H1 (cell line): Measurements from ENCODE around the gene SEC24A. TPM values are rescaled to one million over a fixed set of nuclear protein-coding genes. Genes with fewer than 3 reads are reported as not detected.

Source experiments
- ASH2L ChIP-seq: fragments of 200-600, 300-600 bp; sonication (generic); IDR thresholded peaks from one replicate; pipeline ENCODE4 v1.7.1; 2017; ENCODE audit warnings: low read length
- BCL11A ChIP-seq, 2 experiments: IDR thresholded peaks; one replicate each; pipeline ENCODE4 v1.6.1; 2011; ENCODE audit warnings: low read depth in 2 of 2, low read length in 2 of 2, mild to moderate bottlenecking in 2 of 2
- CEBPB ChIP-seq: IDR thresholded peaks from 2 replicates; pipeline ENCODE4 v1.6.1; 2012; ENCODE audit warnings: low read depth, low read length
- CREB1 ChIP-seq: IDR thresholded peaks from 2 replicates; pipeline ENCODE4 v1.6.1; 2012; ENCODE audit warnings: inconsistent platforms
- EP300 ChIP-seq, 2 experiments: IDR thresholded peaks; 1 replicate in 1 of 2; 2 replicates in 1 of 2; pipeline ENCODE4 v1.6.1; 2011 to 2012; ENCODE audit warnings: low read depth in 2 of 2, low read length in 2 of 2, mild to moderate bottlenecking in 2 of 2, borderline replicate concordance in 1 of 2, inconsistent platforms in 1 of 2, moderate library complexity in 1 of 2
- NANOG ChIP-seq: IDR thresholded peaks from 2 replicates; pipeline ENCODE4 v1.6.1; 2011; ENCODE audit warnings: low read length, low read depth, mild to moderate bottlenecking, inconsistent platforms; ENCODE audit not compliant: insufficient read depth, poor library complexity, severe bottlenecking
- PHF8 ChIP-seq: fragments of 200-600 bp; sonication (generic); conservative IDR thresholded peaks from 2 replicates; pipeline ENCODE4 v1.7.1; 2012; ENCODE audit warnings: low read depth, mild to moderate bottlenecking, inconsistent platforms, low read length, moderate library complexity
- POLR2AphosphoS5 ChIP-seq: IDR thresholded peaks from 2 replicates; pipeline ENCODE4 v1.6.1; 2011; ENCODE audit warnings: low read depth, low read length
- RNF2 ChIP-seq: fragments of 200-900, 300-1000 bp; sonication (generic); IDR thresholded peaks from 2 replicates; pipeline ENCODE4 v1.7.1; 2016; ENCODE audit warnings: borderline replicate concordance, low read depth, mild to moderate bottlenecking, antibody characterized with exemption, low read length; ENCODE audit not compliant: poor library complexity, severe bottlenecking; ENCODE audit errors: missing control alignments
- SIN3A ChIP-seq, 2 experiments: IDR thresholded peaks in 1 of 2; conservative IDR thresholded peaks in 1 of 2; 2 replicates each; pipeline ENCODE4 v1.6.1; 2011 to 2012; ENCODE audit warnings: low read length in 2 of 2, improper control_type of control experiment in 1 of 2, low read depth in 1 of 2, mild to moderate bottlenecking in 1 of 2
- SIX5 ChIP-seq: IDR thresholded peaks from 2 replicates; pipeline ENCODE4 v1.6.1; 2011; ENCODE audit warnings: mild to moderate bottlenecking, low read depth, low read length
- SP4 ChIP-seq: IDR thresholded peaks from 2 replicates; pipeline ENCODE4 v1.6.1; 2012; ENCODE audit warnings: low read length, inconsistent platforms
- TEAD4 ChIP-seq: IDR thresholded peaks from 2 replicates; pipeline ENCODE4 v1.6.1; 2012; ENCODE audit warnings: low read depth, low read length, inconsistent platforms, mixed read lengths
- YY1 ChIP-seq: IDR thresholded peaks from 2 replicates; pipeline ENCODE4 v1.6.1; 2011; ENCODE audit warnings: low read depth, mild to moderate bottlenecking, low read length
- polyA plus RNA-seq, 7 experiments: library from polyadenylated mRNA; depleted of rRNA in 3 of 7; stranded (reverse) in 5 of 7; unstranded in 2 of 7; fragments of >200 nt in 5 of 7; fragments of 200-250 nt in 2 of 7; gene quantifications; 1 replicate in 5 of 7; 2 replicates in 1 of 7; 4 replicates in 1 of 7; pipeline versions ENCODE4 v1.2.1 to v1.2.3, GENCODE V29; 2011 to 2013; ENCODE audit warnings: missing spikeins in 2 of 7, mixed read lengths in 2 of 7
- total RNA-seq: library from RNA; stranded (reverse); fragmentation: NEBNext Ultra II Directional; extraction: Animal tissue kit (Norgen Biotek cat#: 25700); gene quantifications from 2 replicates; pipeline ENCODE4 v1.2.1, GENCODE V29; 2021
- TF ChIP-seq, protein P1 (sequence below): IDR thresholded peaks from 2 replicates; pipeline ENCODE4 v1.6.1; 2012; ENCODE audit warnings: inconsistent platforms
- TF ChIP-seq, protein P2 (sequence below), 3 experiments: IDR thresholded peaks; 1 replicate in 2 of 3; 2 replicates in 1 of 3; pipeline versions ENCODE4 v1.5.1 to v1.6.1; 2011; ENCODE audit warnings: low read length in 3 of 3, mild to moderate bottlenecking in 3 of 3, inconsistent platforms in 2 of 3, low read depth in 1 of 3, moderate library complexity in 1 of 3; ENCODE audit not compliant: insufficient read depth in 1 of 3; ENCODE audit errors: control extremely low read depth in 1 of 3
- TF ChIP-seq, protein P3 (sequence below): IDR thresholded peaks from 2 replicates; pipeline ENCODE4 v1.6.1; 2012; ENCODE audit warnings: inconsistent platforms
- TF ChIP-seq, protein P4 (sequence below): IDR thresholded peaks from 2 replicates; pipeline ENCODE4 v1.6.1; 2011; ENCODE audit warnings: low read length, improper control_type of control experiment

The SEC24A gene
- total and polyA plus RNA-seq, 2 of the 8 experiments (the other 6 are each of a cell fraction or from before 2014, with no cell fraction given): 18.8 to 33.7 TPM

DNA sequence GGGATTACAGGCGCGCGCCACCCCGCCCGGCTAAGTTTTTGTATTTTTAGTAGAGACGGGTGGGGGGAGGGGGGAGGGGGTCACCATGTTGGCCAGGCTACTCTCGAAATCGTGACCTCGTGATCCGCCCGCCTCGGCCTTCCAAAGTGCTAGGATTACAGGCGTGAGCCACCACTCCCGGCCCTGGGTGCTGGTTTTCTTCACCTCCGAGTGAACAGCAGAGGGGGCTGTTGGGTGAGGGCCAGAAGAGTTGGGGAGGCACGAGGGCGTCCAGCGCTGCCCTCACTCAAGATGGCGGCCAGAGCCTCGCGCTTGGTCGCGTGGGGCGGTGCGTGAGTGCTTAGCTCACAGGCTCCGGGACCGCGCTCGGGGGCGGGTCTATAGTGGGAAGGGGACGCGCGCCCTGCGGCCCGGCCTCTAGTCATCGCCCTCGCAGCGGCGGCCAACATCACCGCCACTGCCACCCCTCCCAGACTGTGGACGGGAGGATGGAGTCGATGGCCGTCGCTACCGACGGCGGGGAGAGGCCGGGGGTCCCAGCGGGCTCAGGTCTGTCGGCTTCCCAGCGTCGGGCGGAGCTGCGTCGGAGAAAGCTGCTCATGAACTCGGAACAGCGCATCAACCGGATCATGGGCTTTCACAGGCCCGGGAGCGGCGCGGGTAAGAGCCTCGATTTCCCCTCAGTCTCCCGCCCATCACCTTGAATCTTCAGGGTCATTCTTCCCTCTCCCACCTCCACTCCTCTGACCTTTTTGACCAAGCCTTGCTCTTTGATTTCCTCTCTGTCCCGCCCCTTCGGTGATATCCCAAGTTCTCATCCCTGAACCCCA is 89.8 kb downstream of the SEC24A start, which contains the start of gene CAMLG (continued):
- TF ChIP-seq EP300 (IDR thresholded peaks at IDR 0.05; ENCODE audit: borderline replicate concordance in 1 of 2, low read depth in 2 of 2, low read length in 2 of 2): no peak
- TF ChIP-seq SIN3A (conservative IDR thresholded peaks at IDR 0.05 in 1 of 2, IDR thresholded peaks at IDR 0.05 in 1 of 2; ENCODE audit: low read depth in 1 of 2, low read length in 2 of 2): peak; percentile 20 to 47; a peak in 2 of 4 replicates
- TF ChIP-seq, protein P1, sequence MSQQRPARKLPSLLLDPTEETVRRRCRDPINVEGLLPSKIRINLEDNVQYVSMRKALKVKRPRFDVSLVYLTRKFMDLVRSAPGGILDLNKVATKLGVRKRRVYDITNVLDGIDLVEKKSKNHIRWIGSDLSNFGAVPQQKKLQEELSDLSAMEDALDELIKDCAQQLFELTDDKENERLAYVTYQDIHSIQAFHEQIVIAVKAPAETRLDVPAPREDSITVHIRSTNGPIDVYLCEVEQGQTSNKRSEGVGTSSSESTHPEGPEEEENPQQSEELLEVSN: peak; percentile 54; the same call in 1 of the 2 replicates
- TF ChIP-seq SIX5: peak; percentile 57; the same call in 1 of the 2 replicates
- peak; percentile 87 for TF ChIP-seq ASH2L
- TF ChIP-seq PHF8: peak; percentile 87
- TF ChIP-seq RNF2: no peak
- peak; percentile 14; the same call in 1 of the 2 replicates for TF ChIP-seq CEBPB
- peak; percentile 98 for TF ChIP-seq CREB1
- TF ChIP-seq YY1: peak; percentile 100
- TF ChIP-seq TEAD4: peak; percentile 47; the same call in 1 of the 2 replicates
- TF ChIP-seq, protein P2, sequence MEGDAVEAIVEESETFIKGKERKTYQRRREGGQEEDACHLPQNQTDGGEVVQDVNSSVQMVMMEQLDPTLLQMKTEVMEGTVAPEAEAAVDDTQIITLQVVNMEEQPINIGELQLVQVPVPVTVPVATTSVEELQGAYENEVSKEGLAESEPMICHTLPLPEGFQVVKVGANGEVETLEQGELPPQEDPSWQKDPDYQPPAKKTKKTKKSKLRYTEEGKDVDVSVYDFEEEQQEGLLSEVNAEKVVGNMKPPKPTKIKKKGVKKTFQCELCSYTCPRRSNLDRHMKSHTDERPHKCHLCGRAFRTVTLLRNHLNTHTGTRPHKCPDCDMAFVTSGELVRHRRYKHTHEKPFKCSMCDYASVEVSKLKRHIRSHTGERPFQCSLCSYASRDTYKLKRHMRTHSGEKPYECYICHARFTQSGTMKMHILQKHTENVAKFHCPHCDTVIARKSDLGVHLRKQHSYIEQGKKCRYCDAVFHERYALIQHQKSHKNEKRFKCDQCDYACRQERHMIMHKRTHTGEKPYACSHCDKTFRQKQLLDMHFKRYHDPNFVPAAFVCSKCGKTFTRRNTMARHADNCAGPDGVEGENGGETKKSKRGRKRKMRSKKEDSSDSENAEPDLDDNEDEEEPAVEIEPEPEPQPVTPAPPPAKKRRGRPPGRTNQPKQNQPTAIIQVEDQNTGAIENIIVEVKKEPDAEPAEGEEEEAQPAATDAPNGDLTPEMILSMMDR (IDR thresholded peaks at IDR 0.05; ENCODE audit: control extremely low read depth in 1 of 3, insufficient read depth in 1 of 3, low read depth in 1 of 3, low read length in 3 of 3): peak; percentile 63 to 83 (median 72)
- TF ChIP-seq, protein P3, sequence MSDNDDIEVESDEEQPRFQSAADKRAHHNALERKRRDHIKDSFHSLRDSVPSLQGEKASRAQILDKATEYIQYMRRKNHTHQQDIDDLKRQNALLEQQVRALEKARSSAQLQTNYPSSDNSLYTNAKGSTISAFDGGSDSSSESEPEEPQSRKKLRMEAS: peak; percentile 98
- TF ChIP-seq SP4: no peak
- TF ChIP-seq, protein P4, sequence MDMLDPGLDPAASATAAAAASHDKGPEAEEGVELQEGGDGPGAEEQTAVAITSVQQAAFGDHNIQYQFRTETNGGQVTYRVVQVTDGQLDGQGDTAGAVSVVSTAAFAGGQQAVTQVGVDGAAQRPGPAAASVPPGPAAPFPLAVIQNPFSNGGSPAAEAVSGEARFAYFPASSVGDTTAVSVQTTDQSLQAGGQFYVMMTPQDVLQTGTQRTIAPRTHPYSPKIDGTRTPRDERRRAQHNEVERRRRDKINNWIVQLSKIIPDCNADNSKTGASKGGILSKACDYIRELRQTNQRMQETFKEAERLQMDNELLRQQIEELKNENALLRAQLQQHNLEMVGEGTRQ: peak; percentile 73
- peak; percentile 66; the same call in 1 of the 2 replicates for TF ChIP-seq POLR2AphosphoS5
- no peak for TF ChIP-seq NANOG
- TF ChIP-seq BCL11A (IDR thresholded peaks at IDR 0.05; ENCODE audit: low read depth in 2 of 2, low read length in 2 of 2): no peak
